Stimulated activated CD8-positive, alpha-beta memory T cell treated with anti-CD3 and anti-CD28 coated beads, Interleukin-2, amount 100 ng/mL, for 48 hours (primary cell): ENCODE measurements around the gene IFT43.

Experiments
- DNase-seq, 2 donors: peaks; one replicate each; pipeline ENCODE4 v3.0.0-alpha.2; 2020; ENCODE audit warnings: low read depth in 2 of 2

The IFT43 gene

DNA sequence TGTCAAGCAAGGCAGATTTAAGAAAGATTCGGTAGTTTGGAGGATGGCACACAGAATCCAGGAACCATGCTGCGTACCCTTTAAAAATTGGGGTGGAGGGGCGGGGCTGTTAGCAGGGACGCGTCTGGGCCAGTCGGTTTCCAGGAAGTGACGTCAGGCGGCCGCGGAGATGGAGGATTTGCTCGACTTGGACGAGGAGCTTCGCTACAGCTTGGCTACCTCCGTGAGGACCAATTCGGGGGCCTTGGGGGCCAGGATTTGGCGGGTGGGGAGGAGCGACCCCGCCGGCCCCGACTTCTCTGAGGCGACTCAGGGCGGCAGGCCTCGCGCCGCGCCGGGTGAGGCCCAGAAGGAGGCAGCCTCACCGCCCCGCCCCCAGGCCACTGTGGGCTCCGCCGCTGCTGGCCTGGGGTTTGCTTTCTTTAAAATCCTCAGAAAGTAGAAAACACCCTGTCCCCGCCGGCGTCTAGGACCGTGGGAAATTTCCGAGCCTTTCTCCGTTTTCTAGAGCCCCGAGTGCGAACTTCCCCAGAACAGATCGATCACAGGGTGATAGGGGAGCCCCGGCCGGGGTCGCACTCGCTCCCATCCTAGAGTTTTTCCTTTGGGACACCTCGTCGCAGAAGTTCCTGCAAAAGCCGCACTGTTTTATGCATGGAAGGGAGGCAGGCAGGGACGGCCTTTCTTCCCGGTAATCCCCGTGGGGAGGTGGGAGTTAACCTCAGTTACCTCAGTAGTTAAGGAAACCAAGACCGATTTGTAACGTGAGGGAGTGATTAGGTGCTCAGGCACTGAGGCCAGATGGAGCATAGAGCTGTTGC is at the start of gene IFT43:
TSS of gene IFT43 (plus strand) at position 146 of the 821 bp plus-strand sequence. CDS start at position 170, 24 bp downstream.
- DNase-seq: peak; percentile 80 to 88

DNA sequence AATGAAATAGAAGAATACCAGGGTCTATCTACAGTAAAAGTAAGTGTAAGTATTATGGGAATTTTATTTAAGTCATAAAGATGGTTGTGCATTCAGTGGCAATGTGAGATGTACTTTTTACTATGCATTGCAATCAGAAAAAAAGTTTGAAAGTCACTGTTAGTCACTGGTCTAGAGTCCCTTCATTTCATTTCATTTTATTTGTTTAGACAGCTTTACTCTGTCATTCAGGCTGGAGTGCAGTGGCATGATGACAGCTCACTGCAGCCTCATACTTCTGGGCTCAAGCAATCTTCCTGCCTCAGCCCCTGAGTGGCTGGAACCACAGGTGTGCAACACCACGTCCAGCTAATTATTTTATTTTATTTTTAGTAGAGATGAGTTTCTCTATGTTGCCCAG is 46.4 kb upstream of the IFT43 start:
- no peak for DNase-seq

DNA sequence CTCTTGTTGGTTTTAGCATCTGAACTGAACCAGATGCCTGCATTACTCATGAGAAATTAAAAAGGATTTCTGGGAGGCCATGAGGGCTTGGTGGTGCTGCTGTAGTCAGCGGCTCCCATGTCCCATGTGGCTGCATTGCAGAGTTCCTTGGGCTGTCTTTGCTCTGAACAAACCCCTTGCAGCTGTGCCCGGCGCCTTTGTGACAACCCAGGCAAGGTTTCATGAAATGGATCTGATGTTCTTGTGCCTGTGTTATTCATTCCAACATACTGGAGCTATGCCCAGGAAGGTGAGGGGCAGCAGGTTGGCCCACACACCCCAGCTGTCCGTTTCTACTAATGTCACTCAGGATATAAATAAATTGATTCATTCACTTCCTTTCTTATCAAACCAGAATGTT is 44.5 kb upstream of the IFT43 start:
- no peak for DNase-seq

DNA sequence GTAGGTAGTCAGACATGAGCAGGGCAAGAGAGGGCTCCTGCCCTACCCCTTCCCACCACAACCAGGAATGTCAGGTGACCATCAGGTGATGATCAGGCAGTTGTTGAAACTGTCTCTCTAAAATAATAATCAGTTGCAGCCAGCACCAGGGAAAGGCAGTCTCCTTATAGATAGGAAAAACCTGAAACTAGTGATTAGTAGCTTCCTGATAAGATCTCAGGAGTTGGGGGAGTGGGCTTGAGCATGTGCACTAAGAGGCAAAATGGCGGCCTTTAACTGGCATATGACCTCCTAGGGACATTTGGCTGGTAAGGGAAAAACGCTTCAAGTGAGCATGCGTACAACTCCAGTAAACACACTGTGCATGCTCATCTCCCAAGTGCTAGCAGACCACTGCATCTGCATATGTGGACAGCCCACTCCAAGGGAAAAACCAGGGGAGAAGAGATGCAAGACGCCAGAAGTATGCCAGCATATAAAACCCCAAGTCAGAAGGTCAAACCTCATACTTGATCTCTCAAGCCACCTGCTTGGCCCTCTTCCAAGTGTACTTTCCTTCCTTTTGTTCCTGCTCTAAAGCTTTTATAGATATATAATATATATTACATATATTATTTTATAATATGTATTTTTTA is 40.8 kb upstream of the IFT43 start:
- no peak for DNase-seq

DNA sequence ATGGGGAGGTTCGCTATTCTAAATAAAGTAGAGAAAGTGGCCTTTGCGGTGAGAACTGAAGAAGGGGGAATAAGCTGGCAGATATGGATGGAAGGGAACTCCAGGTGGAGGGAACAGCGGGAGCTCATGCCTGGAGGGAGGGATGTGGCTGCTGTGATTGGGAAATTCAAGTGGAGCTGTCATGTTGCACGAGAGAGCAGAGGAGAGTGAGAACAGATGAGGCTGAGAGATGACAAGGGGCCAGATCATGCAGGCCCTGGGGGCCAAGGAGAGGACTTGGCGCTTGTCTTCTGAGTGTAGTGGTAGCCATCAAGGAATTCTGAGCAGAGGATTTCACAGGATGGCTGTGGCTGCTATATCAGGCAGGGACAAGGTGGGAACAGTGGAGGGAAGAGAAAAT is 38.8 kb upstream of the IFT43 start:
- no peak for DNase-seq

DNA sequence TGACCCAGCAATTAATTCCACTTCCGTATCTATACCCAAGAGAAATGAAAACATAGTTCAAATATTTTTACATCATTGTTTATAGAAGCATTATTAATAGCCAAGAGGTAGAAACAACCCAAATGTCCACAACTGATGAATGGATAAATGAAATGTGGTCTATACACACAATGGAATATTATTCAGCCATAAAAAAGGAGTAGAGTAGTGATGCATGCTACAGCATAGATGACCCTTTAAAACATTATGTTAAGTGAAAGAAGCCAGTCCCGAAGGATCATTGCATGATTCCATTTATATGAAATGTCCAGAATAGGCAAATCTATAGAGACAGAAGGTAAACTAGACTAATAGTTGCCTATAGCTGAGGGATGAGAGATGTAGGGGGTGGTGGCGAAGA is 33.1 kb upstream of the IFT43 start:
- DNase-seq: no peak

DNA sequence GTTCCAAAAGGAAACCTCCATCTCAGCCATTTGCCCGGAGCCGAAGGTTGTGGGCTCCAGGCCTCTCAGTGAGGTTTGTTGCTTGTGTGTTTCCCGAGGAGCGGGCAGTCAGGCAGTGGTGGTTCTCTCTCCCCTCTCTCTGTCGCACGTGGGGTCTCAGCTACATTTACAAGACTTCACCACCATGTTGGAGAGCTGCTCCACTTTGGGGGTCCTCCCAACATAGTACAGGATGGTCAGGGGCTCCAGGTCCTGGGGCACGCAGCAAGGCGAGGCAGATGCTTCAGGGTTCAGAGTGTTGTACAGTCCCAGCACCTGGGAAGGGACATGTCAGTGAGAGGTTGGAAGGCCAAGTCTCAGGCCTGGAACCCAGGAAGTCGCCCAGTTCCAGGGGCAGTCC is 26.5 kb upstream of the IFT43 start:
- DNase-seq: no peak

DNA sequence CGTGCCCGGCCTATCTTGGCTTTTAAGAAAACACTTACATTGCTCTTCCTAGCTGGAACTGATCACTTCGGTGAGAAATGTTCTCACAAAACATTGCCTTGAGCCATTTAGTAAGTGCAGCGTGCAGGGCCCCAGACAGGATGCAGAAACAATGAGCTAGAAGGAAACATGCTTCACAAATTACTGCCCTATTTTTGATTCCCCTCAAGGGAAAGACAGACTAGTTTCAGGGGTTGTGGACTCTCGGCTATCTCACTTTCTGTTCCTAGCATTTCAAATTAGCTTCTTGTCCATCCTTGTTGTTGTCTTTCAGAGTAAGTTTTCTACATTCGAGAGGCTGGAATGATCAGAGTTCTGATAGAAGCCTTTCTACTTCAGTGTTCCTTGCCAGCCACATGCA is 25.3 kb upstream of the IFT43 start:
- DNase-seq: no peak

DNA sequence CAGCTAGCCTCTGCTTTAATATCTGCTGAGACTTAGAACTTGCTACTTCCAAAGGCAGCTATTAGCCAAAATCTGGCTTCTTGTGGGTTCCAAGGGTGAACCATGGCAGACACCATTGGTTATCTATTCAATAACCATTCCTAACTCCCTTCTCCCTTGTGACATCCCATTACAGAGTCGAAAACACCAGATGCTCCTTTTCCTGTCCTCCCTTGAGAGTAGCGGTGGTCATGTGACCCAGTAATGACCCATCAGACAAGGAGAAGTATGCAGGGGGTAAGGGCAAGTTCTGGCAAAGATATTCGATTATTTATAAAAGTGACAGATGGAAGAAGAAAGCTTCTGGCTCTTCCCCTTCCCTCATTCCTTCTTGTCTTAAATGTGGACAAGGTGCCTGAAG is 23.9 kb upstream of the IFT43 start:
- DNase-seq: no peak

DNA sequence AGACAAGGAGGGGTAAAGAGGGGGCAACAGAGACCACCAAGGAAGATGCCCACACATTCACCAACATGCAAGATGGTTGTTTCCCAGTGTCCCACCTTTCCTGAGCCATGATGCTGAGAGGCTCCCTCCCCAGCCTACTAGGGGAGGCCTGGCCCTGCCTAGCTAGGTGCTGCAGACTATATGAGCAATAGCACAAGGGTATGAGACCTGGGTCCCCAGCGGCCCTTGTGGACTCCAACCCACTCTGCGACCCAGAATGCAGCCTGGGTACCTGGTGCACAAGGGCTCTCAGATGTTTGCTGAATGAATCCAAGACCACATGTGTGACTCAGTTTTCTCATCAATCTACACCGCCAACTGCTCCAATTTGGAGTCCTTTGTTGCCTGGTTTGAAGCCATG is 17.7 kb upstream of the IFT43 start:
- DNase-seq: no peak

DNA sequence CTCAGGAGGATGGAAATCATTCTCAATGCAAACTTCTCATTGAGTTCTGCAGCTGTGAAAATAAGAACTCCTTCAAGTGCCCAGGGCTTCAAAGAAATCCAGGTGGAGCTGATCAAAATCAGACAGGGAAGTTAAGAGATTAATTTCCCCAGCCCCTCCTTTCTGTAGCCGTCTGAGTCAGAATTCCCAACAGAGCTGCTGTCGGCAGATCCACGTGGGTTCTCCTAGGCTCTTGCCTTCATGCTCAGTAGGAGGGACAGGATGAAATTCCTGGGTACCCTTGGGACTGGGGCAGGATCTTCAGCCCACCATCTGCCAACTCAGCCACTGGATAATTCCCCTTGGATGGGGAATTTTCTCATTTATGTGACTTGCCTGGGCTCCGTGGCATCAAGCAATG is 17.1 kb upstream of the IFT43 start:
- no peak for DNase-seq

DNA sequence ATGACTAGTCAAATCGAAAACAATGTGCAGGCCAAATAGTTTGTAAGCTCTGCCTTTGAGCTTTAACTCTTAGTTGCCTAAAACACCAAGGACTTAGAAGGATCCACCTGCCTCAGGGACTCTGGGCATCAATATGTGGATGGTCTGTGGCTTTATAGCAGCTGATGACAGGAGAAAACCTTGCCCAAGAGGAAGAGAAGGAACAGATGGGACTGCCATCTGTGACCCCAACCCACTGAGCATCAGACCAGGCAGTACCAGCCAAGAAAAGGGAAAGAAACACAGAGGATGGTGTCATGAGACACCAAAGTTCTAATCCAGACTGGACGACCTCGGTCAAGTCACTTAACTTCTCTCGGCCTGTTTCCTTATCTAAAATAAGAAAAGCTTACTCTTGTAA is 16.4 kb upstream of the IFT43 start:
- no peak for DNase-seq

DNA sequence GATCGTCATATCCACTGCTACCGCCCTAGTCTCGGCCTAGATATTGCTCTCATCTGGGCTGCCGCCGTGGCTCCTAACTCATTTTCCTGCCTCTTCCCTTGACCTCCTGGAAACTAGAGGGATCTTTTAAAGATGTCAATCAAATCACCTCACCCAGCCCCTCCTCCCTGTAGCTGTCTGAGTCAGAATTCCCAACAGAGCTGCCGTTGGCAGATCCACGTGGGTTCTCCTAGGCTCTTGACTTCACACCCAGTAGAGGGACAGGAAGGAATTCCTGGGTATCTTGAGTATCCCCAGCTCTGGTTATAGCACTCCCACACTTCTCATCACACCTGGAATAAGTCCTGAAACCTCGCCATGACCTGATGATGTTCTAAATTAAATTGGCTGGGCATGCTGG is 15.7 kb upstream of the IFT43 start:
- no peak for DNase-seq

DNA sequence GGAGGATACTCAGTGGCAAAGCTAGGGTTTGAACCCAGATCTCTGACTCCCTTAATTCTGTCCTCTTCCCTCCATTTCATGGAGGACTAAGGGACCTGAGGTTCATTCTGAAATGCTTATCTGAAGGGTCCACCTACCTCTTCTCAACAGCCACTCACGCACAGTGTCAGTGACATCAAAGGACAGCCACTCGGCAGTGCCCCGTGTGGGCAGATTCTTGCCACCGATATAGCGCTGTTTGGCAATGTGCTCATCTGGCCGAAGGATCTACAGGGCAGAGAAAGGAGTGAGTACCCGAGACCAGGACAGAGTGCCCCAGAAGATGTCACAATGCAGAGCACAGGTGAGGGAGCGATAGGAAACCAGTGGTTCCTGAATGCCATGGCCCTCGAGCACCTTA is 14.6 kb upstream of the IFT43 start:
- DNase-seq: no peak

DNA sequence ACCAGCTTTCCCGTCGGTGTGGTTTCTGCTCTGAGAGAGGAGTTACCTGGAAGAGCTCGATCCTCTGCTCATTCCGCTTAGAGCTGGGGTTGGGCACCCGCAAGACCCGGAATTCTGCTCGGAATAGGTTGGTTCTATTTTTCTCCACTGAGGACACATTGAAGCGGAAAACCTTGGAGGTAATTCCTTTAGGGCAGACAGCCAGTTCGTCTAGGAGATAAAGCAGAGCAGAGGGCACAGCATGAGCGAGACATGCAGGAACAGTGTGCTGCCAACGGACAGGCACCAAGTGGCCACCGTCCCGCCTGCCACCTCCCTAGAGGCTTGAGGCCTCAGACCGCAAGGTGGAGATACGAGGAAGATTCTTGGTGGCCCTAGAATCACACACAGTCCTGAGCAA is 14.1 kb upstream of the IFT43 start:
- DNase-seq: no peak

DNA sequence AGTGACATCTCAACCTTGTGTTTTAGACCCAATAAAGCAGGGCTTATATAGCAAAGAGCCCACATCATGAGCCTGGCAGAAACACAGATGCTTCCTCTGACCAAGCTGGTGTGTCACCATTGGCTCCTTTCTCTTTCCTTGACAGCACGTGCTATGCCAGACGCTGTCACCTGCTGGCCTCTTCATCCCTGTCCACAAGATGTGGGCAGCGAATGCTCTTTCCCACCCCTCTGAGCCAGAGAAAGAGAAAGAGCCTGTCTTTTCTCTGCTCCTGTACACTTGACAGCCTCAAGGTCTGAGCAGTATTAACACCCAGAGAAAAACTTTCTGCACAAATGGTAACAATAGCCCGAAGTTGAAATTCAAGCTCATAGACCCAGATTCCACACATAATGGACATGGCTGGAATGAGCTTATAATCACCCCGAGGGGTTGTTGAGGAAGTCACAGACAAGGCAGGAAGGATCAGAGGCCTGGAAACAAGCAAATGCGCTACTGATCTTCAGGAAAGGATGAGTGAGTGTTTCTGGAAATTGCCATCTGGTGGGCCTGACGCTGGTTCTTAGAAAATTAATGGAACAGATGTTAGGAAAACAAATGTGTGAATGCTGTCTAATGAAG is 12.7 kb upstream of the IFT43 start:
- DNase-seq: no peak

DNA sequence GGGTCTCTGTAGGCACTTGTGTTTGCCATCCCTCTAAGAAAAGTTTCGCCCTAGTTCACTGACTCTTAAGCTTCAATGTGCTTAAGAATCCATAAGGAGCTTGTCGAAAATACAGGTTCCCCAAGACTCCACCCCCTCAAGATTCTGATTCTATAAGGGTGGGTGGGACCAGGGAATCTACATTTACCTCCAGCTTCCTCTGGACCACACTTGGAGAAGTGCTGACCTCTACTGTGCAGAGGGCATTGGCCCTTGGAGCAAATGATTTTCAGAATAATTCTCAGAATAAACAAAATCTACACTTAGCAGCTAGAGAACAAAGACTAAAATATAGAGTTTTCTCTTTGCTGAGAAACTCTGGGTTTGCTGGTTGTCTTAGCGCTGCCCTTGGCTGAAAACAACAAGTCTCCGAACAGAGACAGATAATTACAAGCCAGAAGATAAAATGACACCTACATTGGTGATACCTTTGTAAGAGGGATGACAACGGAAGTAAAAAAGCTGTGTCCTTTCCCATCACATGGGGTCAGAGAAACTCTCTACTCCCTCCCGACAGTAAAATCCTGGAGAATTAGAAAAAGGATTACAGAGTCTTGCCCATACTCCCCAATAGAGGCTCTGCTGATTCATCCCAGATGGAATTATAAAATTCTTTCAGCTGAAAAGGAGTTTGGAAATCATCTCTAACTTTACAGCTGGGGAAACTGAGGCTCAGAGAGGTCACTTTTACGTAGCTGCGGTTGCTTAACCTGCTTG is 8.6 kb upstream of the IFT43 start:
- no peak for DNase-seq

DNA sequence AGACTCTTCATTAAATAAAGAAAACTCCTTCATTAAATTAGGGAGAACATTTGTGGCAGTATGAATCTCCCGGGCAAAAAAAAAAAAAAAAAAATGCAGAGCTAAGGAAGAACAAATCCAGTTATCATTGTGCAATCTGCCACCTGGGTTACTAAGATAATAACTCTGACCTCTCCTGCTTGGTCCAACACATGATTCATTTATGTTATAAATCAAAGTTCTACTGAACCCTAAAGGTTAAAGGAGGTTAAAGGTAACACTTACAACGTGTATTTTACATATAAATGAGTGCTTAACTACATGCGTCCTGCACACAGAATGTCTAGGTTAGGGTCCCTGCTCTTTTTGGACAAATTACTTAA is 8.0 kb upstream of the IFT43 start:
- no peak for DNase-seq

DNA sequence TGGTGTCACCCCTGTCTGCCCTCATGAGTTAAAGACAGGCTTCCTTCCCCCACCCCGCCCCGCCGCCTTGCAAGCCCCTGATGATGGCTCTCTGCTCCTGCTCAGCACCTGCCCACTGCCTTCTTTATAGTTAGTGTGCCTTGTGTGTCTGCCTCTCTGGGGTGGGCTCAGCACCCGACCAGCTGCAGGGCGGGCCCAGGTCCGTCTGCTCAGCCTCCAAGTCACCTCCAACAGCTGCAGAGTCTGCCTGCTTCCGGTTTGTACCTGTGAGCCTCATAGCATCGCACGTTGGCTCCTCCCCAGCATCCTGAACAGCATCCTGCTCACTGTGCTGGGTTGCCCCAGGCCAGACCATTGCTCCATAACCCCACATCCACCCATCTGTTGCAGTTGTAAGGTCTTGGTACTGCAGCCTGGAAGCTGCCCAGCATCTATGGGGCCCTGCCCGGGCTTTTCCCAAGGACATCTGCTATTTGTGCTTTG is 7.3 kb upstream of the IFT43 start:
- no peak for DNase-seq

DNA sequence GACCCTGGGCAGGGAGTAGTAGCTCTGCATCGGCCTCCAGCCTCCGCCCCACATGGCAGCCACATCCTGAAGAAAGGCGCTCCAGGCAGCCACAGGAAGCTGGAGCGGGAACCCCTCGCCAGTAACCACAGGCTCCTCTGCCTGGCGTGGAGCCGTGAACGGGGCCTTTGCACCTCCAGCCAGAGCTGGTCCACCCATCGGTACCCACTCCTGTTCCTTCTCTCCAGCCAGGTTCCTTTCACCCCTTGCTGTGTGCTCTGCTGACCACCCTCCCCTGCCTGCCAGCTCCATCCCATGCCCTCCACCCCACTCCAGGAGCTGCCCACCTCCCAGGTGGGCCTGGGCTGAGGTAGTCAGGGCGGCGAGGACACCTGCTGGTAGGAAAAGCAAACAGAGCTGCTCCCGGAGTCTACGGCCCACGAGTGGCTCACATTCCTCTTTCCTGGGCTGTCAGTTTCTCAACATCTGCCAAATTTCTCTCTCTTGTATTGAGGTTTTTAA is 6.4 kb upstream of the IFT43 start:
- no peak for DNase-seq

DNA sequence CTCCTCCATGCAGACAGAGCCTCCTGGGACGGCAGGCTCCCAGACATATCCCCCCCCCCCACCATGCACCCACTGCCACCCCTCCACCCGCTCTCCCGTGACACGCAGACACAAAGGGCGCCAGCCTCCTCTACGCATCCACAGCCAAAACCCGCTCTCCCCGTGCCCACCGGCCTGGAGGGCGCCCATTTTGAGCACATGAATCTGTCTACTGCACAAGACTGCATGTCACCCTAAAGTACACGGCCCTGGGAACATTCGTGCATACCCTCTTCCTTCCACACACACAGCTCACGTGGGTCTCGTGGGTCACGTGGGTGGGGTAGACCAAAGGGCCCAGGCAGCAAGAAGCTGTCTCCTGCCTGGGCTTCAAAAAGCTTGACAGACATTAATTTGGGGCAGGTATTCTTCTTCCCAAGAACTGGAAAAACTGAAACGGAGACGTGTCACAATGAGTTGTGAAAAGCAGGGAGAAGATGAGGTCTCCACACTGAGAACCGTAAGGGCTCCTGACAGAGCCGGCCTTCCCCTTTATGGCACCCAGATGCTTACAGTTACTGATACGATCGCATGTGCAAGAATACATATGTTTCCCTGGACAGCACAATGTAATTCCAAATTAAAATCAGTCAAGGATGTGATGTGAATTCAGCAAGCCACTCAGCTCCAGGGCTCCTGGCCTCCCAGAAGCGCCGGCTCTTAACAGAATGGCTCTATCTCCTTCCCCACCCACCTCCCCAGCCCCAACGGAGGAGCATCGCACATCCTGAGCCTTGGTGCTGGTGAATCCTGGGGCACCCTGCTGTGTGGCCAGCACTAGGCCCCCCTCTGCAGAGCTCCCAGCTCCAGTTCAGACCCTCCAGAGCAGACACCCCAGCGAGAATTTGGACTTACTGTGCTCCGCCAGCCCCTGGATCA is 5.7 kb upstream of the IFT43 start:
- no peak for DNase-seq
